Mucosa of rectum (tissue), 2 donors: ENCODE measurements around the gene HSPA1A.
"Not testable (repeated sequence)": the region's sequence is repeated elsewhere in the genome, so short reads cannot be mapped to it uniquely, and the experiment has no call there.

Experiments used
- H3K27ac ChIP-seq, 2 donors: one replicate each; pipeline ENCODE4 v1.7.0; 2013; ENCODE audit warnings: inconsistent platforms in 2 of 2, low read depth in 2 of 2, low read length in 2 of 2
- H3K27me3 ChIP-seq, 2 donors: one replicate each; pipeline ENCODE4 v1.7.0; 2013; ENCODE audit warnings: low read length in 2 of 2; ENCODE audit not compliant: control insufficient read depth in 2 of 2, insufficient read depth in 2 of 2
- H3K36me3 ChIP-seq, 2 donors: one replicate each; pipeline ENCODE4 v1.7.0; 2013; ENCODE audit warnings: low read length in 2 of 2; ENCODE audit not compliant: control insufficient read depth in 2 of 2, insufficient read depth in 2 of 2
- H3K4me1 ChIP-seq, 2 donors: one replicate each; pipeline ENCODE4 v1.7.0; 2013; ENCODE audit warnings: low read length in 2 of 2, mild to moderate bottlenecking in 1 of 2; ENCODE audit not compliant: control insufficient read depth in 2 of 2, insufficient read depth in 2 of 2
- H3K4me3 ChIP-seq, 2 donors: one replicate each; pipeline ENCODE4 v1.7.0; 2013; ENCODE audit warnings: low read length in 2 of 2
- H3K9ac ChIP-seq, 2 donors: one replicate each; pipeline ENCODE4 v1.7.0; 2013; ENCODE audit warnings: low read length in 2 of 2, low read depth in 1 of 2, mild to moderate bottlenecking in 1 of 2
- H3K9me3 ChIP-seq, 2 donors: one replicate each; pipeline ENCODE4 v1.7.0; 2013; ENCODE audit warnings: low read length in 2 of 2; ENCODE audit not compliant: control insufficient read depth in 2 of 2
- donor health status: healthy.
- donor health status: Normal muscosa, but diverticular disease.

HSPA1A gene

DNA sequence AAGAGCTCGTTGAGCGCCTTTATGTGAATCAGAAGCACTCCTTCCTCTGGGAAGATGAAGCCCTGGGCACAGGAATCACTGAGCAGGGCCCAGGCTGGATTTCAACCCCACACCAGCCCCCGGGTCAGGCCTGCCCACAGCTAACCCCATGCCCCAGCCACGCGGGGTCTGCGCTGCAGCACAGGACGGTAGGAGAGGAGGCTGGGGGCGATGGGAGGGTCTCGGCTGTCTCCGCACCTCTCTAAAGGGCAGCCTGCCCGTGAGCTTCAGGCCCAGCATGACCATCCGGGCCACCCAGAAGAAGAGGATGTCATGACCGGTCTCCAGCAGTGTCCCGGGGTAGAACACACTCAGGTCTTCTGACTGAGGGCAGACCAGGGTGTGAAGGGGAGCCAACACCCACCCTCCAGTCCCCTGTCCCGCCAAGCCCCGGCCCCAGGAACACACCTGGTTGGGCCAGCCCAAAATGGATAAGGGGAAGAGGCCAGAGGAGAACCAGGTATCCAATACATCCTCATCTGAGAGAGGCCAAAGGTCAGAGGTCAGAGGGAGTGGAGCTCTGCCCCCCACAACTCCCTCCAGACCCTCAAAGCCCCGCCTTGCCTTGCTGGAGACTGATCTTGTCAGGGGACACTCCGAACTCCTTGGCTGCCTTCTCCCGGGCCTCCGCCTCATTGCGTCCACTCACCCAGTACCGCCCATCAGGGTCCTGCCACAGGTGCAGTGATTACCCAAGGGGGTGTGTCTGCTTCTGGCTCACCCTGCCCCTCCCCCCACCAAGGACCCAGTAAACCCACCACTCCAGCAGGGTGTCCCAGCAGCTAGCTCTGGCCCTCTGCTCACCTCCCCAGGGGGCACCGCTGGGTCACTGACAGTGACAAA lies 33.9 kb upstream of the HSPA1A start:
- Histone ChIP-seq H3K9me3 (no peaks in the 10 kb centered on the region), H3K27me3 (no peaks in the 10 kb centered on the region), H3K9ac (no peak overlapping the region), H3K4me1 (peaks cover 11% of the 10 kb centered on the region in 2 donors), H3K36me3 (peaks cover 28 to 53% of the 10 kb centered on the region in 2 donors), H3K4me3 (no peak overlapping the region), H3K27ac (no peak overlapping the region)

DNA sequence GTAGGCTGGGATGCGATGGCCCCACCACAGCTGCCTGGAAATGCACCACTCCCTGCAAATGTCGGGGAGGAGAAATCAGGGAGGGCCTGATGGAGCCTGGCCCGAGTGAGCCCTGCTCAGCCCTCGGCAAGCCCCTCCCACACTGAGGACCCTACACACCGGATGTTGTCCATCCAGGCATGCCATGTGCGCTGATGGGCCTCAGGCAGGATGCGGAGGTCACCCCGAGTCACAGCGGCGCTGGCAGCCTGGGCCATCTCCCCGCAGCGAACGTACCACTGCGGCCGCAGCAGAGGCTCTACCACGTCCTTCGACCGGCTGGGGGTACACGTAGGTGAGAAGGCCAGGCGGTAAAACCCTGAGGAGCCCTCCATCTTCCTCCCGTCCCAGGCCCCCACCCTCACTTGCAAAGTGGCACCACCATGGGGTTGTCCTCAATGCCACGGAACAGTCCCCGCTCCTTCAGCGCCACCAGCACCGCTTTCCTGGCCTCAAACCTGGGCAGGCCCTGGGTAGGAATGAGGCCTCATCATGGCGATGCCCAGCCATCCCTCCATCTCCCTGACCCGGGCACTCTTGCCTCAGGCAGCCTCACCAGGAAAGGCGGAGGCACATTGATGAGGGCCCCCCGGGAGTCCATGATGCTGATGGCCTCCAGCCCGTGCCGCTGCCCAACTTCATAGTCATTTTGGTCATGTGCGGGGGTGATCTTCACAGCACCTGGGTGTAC lies 33.1 kb upstream of the HSPA1A start:
- peaks cover 3 to 4% of the 10 kb centered on the region in 2 donors for H3K4me1 ChIP-seq
- no peaks in the 10 kb centered on the region for H3K9me3 ChIP-seq
- no peak overlapping the region for H3K4me3 ChIP-seq
- no peaks in the 10 kb centered on the region for H3K27me3 ChIP-seq
- H3K27ac ChIP-seq: no peak overlapping the region
- H3K36me3 ChIP-seq: peaks cover 28 to 53% of the 10 kb centered on the region in 2 donors
- no peak overlapping the region for H3K9ac ChIP-seq

DNA sequence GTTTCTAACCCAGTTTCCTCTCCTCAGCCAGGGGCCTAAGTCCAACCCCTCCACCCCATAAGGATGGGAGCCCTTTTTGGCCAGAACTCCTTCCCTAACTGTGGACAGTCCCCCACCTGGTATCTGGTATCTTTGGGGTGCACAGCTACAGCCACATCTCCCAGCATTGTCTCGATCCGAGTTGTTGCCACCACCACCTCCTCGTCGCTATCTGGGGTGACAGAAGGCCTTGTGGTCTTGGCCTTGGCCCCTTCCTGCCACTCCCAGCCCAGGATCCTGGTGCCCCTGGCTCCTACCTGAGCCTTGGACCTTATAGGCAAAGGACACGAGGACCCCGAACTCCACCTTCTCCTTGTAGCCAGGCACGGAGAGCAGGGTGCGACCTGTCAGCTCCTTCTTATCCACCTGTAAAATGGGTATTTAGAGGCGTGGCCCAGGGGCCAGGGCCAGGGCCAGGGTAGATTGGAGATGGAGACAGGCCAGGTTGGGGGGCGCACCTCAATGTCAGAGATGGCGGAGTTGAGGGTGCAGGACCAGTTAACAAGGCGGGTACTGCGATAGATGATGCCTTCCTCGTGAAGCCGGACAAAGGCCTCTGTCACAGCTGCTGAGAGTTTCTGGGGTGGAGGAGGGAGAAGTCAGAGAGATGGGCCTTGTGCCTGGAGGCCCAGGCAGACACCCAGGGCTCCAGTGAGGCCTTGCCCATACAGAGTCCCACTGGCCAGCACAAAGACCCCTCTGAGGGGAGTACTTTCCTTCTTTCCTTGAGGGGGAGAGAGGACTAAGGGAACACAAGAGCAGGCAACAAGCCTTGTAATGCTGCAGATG lies 31.0 kb upstream of the HSPA1A start:
- Histone ChIP-seq H3K4me3 (no peak overlapping the region), H3K9me3 (no peaks in the 10 kb centered on the region), H3K36me3 (peaks cover 28 to 50% of the 10 kb centered on the region in 2 donors), H3K9ac (no peak overlapping the region), H3K4me1 (no peaks in the 10 kb centered on the region), H3K27ac (no peak overlapping the region), H3K27me3 (no peaks in the 10 kb centered on the region)

DNA sequence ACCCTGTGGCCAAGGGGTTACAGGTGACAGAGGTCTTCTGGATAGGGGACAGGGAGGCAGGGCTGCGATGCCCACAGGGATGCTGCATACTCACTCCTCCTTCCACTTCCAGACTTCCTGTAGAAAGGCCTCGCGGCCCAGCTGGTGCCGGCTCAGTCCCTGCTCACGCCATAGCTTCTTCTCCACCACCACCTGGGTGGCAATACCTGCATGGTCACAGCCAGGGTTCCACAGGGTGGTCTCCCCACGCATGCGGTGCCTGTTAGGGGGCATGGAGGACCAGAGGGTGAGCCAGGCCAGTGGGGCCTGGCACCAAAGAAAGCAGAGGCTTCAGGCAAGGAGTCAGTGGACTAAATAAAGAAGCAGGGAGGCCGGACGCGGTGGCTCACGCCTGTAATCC lies 29.9 kb upstream of the HSPA1A start:
- Histone ChIP-seq H3K36me3 (peaks cover 20 to 43% of the 10 kb centered on the region in 2 donors), H3K4me3 (no peak overlapping the region), H3K27ac (no peak overlapping the region), H3K9ac (no peak overlapping the region), H3K27me3 (no peaks in the 10 kb centered on the region), H3K9me3 (no peaks in the 10 kb centered on the region), H3K4me1 (no peaks in the 10 kb centered on the region)

DNA sequence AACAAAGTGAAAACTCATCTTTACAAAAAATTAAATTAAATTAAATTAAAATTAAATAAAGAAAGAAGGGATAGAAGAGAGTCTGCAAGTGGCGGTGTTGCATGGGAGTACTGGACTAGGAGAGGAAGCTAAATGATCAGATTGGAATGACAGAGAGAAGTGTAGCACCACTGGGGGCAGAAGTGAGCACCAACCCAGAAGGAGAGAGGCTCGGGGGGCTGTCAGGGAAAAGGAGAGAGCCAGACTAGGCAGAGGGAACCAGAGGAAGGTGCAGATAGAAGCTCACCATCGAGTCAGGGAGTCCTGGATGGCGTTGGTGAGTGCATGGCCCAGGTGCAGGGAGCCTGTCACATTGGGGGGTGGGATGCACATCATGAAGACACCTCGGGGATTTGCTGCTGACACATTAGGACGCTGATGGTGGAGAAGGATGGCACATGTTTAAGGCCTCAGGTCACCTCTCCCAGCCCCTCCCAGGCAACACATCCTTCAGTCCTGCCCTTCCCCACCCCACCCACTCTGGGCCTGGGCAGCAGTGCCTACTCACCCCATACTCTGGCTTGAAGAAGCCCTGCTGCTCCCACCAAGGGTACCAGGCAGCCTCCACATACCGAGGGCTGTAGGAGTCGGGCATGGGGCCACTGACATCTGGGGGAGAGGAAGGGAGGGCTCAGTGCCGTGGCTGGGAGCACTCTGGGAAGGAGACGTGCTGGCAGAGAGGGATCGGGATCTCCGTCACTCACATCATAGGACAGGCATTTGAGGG lies 23.8 kb upstream of the HSPA1A start:
- Histone ChIP-seq H3K4me1 (peaks cover 10 to 13% of the 10 kb centered on the region in 2 donors), H3K27me3 (no peaks in the 10 kb centered on the region), H3K9ac (no peak overlapping the region), H3K4me3 (no peak overlapping the region), H3K9me3 (no peaks in the 10 kb centered on the region), H3K27ac (no peak overlapping the region), H3K36me3 (peaks cover 2 to 3% of the 10 kb centered on the region in 2 donors)

DNA sequence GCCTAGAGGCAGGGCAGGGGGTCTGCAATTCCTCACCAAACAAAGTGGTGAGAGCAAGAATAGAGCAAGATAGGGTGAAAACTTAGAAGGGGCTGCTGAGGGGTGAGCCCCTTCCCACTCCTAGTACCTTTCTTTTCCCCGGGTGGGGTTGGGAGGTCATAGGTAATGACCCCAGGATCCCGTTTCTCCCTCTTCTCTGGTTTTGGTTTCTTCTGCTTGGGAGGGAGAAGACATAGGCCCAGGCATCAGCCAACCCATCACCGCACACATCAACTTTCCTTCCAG lies 23.3 kb upstream of the HSPA1A start:
- H3K4me3 ChIP-seq: no peak overlapping the region
- H3K9ac ChIP-seq: no peak overlapping the region
- H3K4me1 ChIP-seq: peaks cover 10 to 13% of the 10 kb centered on the region in 2 donors
- no peaks in the 10 kb centered on the region for H3K27me3 ChIP-seq
- H3K27ac ChIP-seq: no peak overlapping the region
- H3K36me3 ChIP-seq: peaks cover 2 to 3% of the 10 kb centered on the region in 2 donors
- H3K9me3 ChIP-seq: no peaks in the 10 kb centered on the region

DNA sequence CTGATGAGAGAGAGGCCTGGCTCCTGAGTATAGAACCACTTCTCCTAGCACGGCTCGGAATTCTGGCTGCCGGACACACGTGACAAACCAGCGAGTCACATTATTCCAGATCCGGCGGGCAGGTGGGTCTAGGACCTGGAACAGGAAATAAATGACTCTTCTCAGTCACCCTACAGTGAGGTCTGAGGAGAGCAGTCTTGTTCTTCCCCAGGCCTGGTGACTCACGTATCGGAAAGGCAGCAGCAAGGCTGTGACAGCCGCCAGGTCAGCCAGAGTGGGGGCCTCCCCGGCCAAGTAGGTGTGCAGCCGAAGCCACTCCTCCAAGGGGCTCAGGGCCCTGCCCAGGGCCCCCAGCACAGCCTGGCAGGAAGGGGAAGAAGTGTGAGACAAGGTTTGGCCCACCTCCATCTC lies 22.6 kb upstream of the HSPA1A start:
- no peak overlapping the region for H3K4me3 ChIP-seq
- H3K9ac ChIP-seq: no peak overlapping the region
- H3K4me1 ChIP-seq: peaks cover 10 to 13% of the 10 kb centered on the region in 2 donors
- H3K27ac ChIP-seq: no peak overlapping the region
- H3K36me3 ChIP-seq: peaks cover 3 to 9% of the 10 kb centered on the region in 2 donors
- H3K9me3 ChIP-seq: no peaks in the 10 kb centered on the region
- no peaks in the 10 kb centered on the region for H3K27me3 ChIP-seq

DNA sequence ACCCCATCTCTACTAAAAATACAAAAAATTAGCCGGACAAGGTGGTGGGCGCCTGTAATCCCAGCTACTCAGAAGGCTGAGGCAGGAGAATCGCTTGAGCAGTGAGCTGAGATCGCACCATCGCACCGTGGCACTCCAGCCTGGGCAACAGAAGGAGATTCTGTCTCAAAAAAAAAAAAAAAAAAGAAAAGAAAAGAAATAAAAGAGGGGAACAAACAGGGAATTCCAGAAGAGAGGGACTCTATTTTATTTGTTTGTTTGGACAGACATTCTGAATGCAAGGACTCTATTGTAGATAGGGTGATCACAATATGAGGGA lies 21.5 kb upstream of the HSPA1A start:
- H3K9me3 ChIP-seq, H3K27me3 ChIP-seq, H3K27ac ChIP-seq: not testable (repeated sequence)
- Histone ChIP-seq H3K36me3 (peaks cover 3 to 12% of the 10 kb centered on the region in 2 donors), H3K4me1 (peaks cover 10 to 13% of the 10 kb centered on the region in 2 donors), H3K9ac (peak overlapping the region in 1 of 2 donors; percentile 89), H3K4me3 (peak overlapping the region in 1 of 2 donors; percentile 91)

DNA sequence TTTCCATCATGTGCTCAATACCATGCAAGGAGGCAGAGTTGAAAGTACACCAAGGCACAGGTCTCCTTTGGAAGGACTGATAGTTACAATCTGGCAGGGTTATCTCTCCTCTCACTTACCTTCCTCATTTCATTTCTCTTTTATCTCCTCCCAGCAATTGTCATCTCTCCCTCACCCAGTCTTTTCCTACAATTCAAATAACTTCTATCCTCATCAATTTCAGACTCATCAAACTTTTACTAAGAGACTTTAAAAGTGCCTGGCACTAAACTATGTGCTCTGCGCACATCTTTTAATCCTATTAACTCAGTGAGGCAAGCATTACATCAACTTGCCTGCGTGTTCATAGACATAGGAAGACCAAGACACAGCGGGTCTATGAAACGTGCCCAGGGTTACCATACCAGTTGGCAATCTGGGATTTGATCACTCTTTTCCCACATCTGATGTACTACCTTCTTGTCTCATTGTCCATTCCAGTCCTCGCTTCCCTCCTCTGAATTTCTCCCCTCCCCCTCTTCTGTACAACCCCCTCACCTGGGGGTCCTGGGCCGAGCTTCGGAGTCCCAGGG lies 21.0 kb upstream of the HSPA1A start:
- Histone ChIP-seq H3K4me3 (peak overlapping the region; percentile 91 to 93), H3K27ac (peak overlapping the region; percentile 83 to 85), H3K27me3 (no peaks in the 10 kb centered on the region), H3K9me3 (no peaks in the 10 kb centered on the region), H3K4me1 (peaks cover 10 to 13% of the 10 kb centered on the region in 2 donors), H3K36me3 (peaks cover 3 to 12% of the 10 kb centered on the region in 2 donors), H3K9ac (peak overlapping the region; percentile 89 to 98)
